Measurements from ENCODE around the gene BPIFA2. TPM values are rescaled to one million over a fixed set of nuclear protein-coding genes. Genes with fewer than 3 reads are reported as not detected.

BPIFA2 gene
- polyA plus RNA-seq, 1 donor (not counting 4 experiments of a cell fraction or from before 2014, with no cell fraction given), result not detected

DNA sequence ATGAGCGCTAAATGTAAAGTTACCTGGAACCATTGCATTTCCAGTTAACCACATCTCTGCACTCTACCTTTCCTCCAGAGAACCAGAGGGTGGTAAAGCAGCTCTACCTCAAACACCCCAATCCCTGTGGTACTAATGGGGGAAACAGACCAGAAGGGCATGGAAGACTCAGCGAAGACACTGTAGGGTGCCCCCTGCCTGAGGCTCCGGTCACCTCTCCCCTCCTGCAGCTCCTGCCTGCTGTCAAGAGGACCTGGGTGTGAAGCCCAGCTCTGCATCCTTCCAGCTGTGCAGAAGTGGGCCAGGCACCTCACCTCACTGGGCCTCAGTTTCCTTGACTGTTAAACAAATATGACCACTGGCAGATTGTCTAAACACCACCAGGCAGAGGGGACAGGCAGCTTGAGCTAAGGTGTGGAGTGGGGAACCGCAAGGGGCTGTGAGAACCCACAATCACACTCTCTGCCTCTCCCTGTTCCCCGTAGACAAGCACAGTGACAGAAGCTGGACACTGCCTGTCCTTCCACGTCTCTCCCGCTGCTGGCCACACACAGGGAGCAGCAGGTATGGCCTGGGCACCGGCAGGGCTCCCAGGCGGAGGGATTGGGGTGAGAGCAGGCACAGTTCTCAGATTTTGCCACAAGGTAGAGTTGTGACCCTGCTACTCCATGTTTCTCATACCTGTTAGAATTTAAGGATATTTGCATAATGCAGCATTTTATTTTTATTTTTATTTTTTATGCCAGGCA lies 9.1 kb upstream of the BPIFA2 start:
- H3K9me1 ChIP-seq (ENCODE audit: control insufficient read depth, extremely low read depth, insufficient read depth, low read length), result no peaks in the 10 kb centered on the region
- no peak overlapping the region for H3K27ac ChIP-seq (ENCODE audit: control insufficient read depth, insufficient read depth, low read length)
- no peaks in the 10 kb centered on the region for H3K36me3 ChIP-seq (ENCODE audit: control insufficient read depth in 2 of 2, extremely low read depth in 1 of 2, insufficient read depth in 2 of 2, low read length in 2 of 2)
- H2AFZ ChIP-seq (ENCODE audit: control insufficient read depth, low read length), result no peak overlapping the region
- H3K79me2 ChIP-seq (ENCODE audit: control insufficient read depth, insufficient read depth, low read length), result no peaks in the 10 kb centered on the region
- no peak for TF ChIP-seq EZH2 (IDR thresholded peaks at IDR 0.05; ENCODE audit: low read length)
- TF ChIP-seq, protein P1, sequence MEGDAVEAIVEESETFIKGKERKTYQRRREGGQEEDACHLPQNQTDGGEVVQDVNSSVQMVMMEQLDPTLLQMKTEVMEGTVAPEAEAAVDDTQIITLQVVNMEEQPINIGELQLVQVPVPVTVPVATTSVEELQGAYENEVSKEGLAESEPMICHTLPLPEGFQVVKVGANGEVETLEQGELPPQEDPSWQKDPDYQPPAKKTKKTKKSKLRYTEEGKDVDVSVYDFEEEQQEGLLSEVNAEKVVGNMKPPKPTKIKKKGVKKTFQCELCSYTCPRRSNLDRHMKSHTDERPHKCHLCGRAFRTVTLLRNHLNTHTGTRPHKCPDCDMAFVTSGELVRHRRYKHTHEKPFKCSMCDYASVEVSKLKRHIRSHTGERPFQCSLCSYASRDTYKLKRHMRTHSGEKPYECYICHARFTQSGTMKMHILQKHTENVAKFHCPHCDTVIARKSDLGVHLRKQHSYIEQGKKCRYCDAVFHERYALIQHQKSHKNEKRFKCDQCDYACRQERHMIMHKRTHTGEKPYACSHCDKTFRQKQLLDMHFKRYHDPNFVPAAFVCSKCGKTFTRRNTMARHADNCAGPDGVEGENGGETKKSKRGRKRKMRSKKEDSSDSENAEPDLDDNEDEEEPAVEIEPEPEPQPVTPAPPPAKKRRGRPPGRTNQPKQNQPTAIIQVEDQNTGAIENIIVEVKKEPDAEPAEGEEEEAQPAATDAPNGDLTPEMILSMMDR (optimal IDR thresholded peaks at IDR 0.05 in 1 of 3, IDR thresholded peaks at IDR 0.05 in 1 of 3, conservative IDR thresholded peaks at IDR 0.05 in 1 of 3; ENCODE audit: extremely low read depth in 1 of 3, insufficient read depth in 2 of 3, low read length in 3 of 3), result no peak
- no peak overlapping the region for H3K9ac ChIP-seq (ENCODE audit: control insufficient read depth, extremely low read depth, insufficient read depth, low read length)
- no peaks in the 10 kb centered on the region for H3K9me3 ChIP-seq (ENCODE audit: control insufficient read depth, low read depth, low read length)
- no peak overlapping the region for H3K4me3 ChIP-seq (ENCODE audit: control insufficient read depth in 2 of 3, extremely low read depth in 1 of 3, insufficient read depth in 2 of 3, low read depth in 1 of 3, low read length in 3 of 3)
- no peaks in the 10 kb centered on the region for H4K20me1 ChIP-seq (ENCODE audit: control insufficient read depth, extremely low read depth, insufficient read depth, low read length)
- H3K27me3 ChIP-seq (ENCODE audit: control insufficient read depth, extremely low read depth, insufficient read depth, low read length), result no peaks in the 10 kb centered on the region
- no peak overlapping the region for H3K4me2 ChIP-seq (ENCODE audit: control insufficient read depth, extremely low read depth, insufficient read depth, low read depth, low read length)
- H3K4me1 ChIP-seq (ENCODE audit: control insufficient read depth, extremely low read depth, insufficient read depth, low read length), result no peaks in the 10 kb centered on the region
- FAIRE-seq (no peak), DNase-seq (ENCODE audit: low read depth, low spot score) (no peak)
- dilution Hi-C loops (cut with MboI; ENCODE audit: extremely low pct_ligation_motif_present, low sequenced_read_pairs), result no loop called here

DNA sequence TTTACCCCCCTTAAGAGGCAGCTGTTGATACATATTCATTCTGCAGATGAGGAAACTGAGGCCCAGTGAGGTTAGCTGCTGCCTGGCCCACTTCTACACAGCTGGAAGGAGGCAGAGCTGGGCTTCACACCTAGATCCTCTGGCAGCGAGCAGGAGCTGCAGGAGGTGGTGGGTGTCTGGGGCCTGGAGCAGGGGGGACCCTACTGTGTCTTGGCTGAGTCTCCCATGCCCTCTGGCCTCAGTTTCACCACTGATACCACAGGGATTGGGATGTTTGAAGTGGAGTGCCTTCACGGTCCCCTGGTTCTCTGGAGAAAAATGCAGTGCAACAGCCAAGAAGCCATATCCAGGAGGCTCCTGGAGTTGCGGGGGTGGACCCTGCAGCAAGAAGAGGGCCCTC lies 8.2 kb upstream of the BPIFA2 start:
- H3K27me3 ChIP-seq (ENCODE audit: control insufficient read depth, extremely low read depth, insufficient read depth, low read length), result no peaks in the 10 kb centered on the region
- H3K9ac ChIP-seq (ENCODE audit: control insufficient read depth, extremely low read depth, insufficient read depth, low read length), result no peak overlapping the region
- H3K79me2 ChIP-seq (ENCODE audit: control insufficient read depth, insufficient read depth, low read length), result no peaks in the 10 kb centered on the region
- no peak for TF ChIP-seq EZH2 (IDR thresholded peaks at IDR 0.05; ENCODE audit: low read length)
- TF ChIP-seq, protein P1 (optimal IDR thresholded peaks at IDR 0.05 in 1 of 3, IDR thresholded peaks at IDR 0.05 in 1 of 3, conservative IDR thresholded peaks at IDR 0.05 in 1 of 3; ENCODE audit: extremely low read depth in 1 of 3, insufficient read depth in 2 of 3, low read length in 3 of 3), result no peak
- FAIRE-seq (no peak), DNase-seq (ENCODE audit: low read depth, low spot score) (no peak)
- H3K27ac ChIP-seq (ENCODE audit: control insufficient read depth, insufficient read depth, low read length), result no peak overlapping the region
- no peak overlapping the region for H3K4me2 ChIP-seq (ENCODE audit: control insufficient read depth, extremely low read depth, insufficient read depth, low read depth, low read length)
- no peaks in the 10 kb centered on the region for H3K36me3 ChIP-seq (ENCODE audit: control insufficient read depth in 2 of 2, extremely low read depth in 1 of 2, insufficient read depth in 2 of 2, low read length in 2 of 2)
- no peaks in the 10 kb centered on the region for H3K9me3 ChIP-seq (ENCODE audit: control insufficient read depth, low read depth, low read length)
- dilution Hi-C loops (cut with MboI; ENCODE audit: extremely low pct_ligation_motif_present, low sequenced_read_pairs), result no loop called here
- no peaks in the 10 kb centered on the region for H3K9me1 ChIP-seq (ENCODE audit: control insufficient read depth, extremely low read depth, insufficient read depth, low read length)
- H3K4me1 ChIP-seq (ENCODE audit: control insufficient read depth, extremely low read depth, insufficient read depth, low read length), result no peaks in the 10 kb centered on the region
- H4K20me1 ChIP-seq (ENCODE audit: control insufficient read depth, extremely low read depth, insufficient read depth, low read length), result no peaks in the 10 kb centered on the region
- no peak overlapping the region for H3K4me3 ChIP-seq (ENCODE audit: control insufficient read depth in 2 of 3, extremely low read depth in 1 of 3, insufficient read depth in 2 of 3, low read depth in 1 of 3, low read length in 3 of 3)
- no peak overlapping the region for H2AFZ ChIP-seq (ENCODE audit: control insufficient read depth, low read length)
